ENCODE data around the gene AFF4.
"Not testable (repeated sequence)": the region's sequence is repeated elsewhere in the genome, so short reads cannot be mapped to it uniquely, and the experiment has no call there.

DNA sequence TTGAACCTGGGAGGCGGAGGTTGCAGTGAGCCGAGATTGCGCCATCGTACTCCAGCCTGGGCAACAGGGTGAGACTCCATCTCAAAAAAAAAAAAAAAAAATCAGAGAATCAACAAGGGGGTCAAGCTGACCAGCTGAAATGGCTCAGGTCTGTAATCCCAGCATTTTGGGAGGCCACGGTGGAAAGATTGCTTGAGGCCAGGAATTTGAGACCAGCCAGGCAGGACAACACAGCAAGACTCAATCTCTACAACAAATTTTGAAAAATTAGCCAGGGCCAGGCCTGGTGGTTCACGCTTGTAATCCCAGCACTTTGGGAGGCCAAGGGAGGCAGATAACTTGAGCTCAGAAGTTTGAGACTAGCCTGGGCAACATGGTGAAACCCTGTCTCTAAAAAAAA lies 45.0 kb upstream of the AFF4 start:
- TF ChIP-seq TAF1 (IDR thresholded peaks at IDR 0.05; ENCODE audit: borderline replicate concordance, low read depth, low read length); SUZ12 (IDR thresholded peaks at IDR 0.05; ENCODE audit: unreplicated experiment); JUND (IDR thresholded peaks at IDR 0.05; ENCODE audit: low read depth, low read length): not testable (repeated sequence)
- TF ChIP-seq, protein P1, sequence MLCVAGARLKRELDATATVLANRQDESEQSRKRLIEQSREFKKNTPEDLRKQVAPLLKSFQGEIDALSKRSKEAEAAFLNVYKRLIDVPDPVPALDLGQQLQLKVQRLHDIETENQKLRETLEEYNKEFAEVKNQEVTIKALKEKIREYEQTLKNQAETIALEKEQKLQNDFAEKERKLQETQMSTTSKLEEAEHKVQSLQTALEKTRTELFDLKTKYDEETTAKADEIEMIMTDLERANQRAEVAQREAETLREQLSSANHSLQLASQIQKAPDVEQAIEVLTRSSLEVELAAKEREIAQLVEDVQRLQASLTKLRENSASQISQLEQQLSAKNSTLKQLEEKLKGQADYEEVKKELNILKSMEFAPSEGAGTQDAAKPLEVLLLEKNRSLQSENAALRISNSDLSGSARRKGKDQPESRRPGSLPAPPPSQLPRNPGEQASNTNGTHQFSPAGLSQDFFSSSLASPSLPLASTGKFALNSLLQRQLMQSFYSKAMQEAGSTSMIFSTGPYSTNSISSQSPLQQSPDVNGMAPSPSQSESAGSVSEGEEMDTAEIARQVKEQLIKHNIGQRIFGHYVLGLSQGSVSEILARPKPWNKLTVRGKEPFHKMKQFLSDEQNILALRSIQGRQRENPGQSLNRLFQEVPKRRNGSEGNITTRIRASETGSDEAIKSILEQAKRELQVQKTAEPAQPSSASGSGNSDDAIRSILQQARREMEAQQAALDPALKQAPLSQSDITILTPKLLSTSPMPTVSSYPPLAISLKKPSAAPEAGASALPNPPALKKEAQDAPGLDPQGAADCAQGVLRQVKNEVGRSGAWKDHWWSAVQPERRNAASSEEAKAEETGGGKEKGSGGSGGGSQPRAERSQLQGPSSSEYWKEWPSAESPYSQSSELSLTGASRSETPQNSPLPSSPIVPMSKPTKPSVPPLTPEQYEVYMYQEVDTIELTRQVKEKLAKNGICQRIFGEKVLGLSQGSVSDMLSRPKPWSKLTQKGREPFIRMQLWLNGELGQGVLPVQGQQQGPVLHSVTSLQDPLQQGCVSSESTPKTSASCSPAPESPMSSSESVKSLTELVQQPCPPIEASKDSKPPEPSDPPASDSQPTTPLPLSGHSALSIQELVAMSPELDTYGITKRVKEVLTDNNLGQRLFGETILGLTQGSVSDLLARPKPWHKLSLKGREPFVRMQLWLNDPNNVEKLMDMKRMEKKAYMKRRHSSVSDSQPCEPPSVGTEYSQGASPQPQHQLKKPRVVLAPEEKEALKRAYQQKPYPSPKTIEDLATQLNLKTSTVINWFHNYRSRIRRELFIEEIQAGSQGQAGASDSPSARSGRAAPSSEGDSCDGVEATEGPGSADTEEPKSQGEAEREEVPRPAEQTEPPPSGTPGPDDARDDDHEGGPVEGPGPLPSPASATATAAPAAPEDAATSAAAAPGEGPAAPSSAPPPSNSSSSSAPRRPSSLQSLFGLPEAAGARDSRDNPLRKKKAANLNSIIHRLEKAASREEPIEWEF (IDR thresholded peaks at IDR 0.05; ENCODE audit: insufficient replicate concordance, low read depth, low read length), result not testable (repeated sequence)
- TF ChIP-seq, protein P2, sequence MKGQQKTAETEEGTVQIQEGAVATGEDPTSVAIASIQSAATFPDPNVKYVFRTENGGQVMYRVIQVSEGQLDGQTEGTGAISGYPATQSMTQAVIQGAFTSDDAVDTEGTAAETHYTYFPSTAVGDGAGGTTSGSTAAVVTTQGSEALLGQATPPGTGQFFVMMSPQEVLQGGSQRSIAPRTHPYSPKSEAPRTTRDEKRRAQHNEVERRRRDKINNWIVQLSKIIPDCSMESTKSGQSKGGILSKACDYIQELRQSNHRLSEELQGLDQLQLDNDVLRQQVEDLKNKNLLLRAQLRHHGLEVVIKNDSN (IDR thresholded peaks at IDR 0.05; ENCODE audit: borderline replicate concordance, extremely low read length, insufficient read depth, low read depth, low read length), result not testable (repeated sequence)
- TF ChIP-seq, protein P3, sequence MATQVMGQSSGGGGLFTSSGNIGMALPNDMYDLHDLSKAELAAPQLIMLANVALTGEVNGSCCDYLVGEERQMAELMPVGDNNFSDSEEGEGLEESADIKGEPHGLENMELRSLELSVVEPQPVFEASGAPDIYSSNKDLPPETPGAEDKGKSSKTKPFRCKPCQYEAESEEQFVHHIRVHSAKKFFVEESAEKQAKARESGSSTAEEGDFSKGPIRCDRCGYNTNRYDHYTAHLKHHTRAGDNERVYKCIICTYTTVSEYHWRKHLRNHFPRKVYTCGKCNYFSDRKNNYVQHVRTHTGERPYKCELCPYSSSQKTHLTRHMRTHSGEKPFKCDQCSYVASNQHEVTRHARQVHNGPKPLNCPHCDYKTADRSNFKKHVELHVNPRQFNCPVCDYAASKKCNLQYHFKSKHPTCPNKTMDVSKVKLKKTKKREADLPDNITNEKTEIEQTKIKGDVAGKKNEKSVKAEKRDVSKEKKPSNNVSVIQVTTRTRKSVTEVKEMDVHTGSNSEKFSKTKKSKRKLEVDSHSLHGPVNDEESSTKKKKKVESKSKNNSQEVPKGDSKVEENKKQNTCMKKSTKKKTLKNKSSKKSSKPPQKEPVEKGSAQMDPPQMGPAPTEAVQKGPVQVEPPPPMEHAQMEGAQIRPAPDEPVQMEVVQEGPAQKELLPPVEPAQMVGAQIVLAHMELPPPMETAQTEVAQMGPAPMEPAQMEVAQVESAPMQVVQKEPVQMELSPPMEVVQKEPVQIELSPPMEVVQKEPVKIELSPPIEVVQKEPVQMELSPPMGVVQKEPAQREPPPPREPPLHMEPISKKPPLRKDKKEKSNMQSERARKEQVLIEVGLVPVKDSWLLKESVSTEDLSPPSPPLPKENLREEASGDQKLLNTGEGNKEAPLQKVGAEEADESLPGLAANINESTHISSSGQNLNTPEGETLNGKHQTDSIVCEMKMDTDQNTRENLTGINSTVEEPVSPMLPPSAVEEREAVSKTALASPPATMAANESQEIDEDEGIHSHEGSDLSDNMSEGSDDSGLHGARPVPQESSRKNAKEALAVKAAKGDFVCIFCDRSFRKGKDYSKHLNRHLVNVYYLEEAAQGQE (IDR thresholded peaks at IDR 0.05; ENCODE audit: low read depth, low read length), result not testable (repeated sequence)
